ENCODE measurements around the gene MYO1E.

GRCh38 chr15:59313641-59314332, 58.9 kb downstream of the MYO1E start:
- TF ChIP-seq NFYB (CRISPR knock-in tag; conservative IDR thresholded peaks at IDR 0.05; ENCODE audit: low read depth) (no peak), CREB1 (CRISPR knock-in tag; IDR thresholded peaks at IDR 0.05) (no peak), NFATC4 (CRISPR knock-in tag; IDR thresholded peaks at IDR 0.05) (no peak), CBFB (CRISPR knock-in tag; IDR thresholded peaks at IDR 0.05; ENCODE audit: low read depth) (no peak), ATF1 (CRISPR knock-in tag; IDR thresholded peaks at IDR 0.05) (no peak), CREM (CRISPR knock-in tag; IDR thresholded peaks at IDR 0.05) (no peak), FOXP1 (CRISPR knock-in tag; IDR thresholded peaks at IDR 0.05; ENCODE audit: borderline replicate concordance) (no peak), KAT7 (CRISPR knock-in tag; IDR thresholded peaks at IDR 0.05; ENCODE audit: borderline replicate concordance) (no peak), ETV6 (CRISPR knock-in tag; IDR thresholded peaks at IDR 0.05) (no peak), FOXK1 (CRISPR knock-in tag; IDR thresholded peaks at IDR 0.05) (no peak)
- TF ChIP-seq, protein P1, sequence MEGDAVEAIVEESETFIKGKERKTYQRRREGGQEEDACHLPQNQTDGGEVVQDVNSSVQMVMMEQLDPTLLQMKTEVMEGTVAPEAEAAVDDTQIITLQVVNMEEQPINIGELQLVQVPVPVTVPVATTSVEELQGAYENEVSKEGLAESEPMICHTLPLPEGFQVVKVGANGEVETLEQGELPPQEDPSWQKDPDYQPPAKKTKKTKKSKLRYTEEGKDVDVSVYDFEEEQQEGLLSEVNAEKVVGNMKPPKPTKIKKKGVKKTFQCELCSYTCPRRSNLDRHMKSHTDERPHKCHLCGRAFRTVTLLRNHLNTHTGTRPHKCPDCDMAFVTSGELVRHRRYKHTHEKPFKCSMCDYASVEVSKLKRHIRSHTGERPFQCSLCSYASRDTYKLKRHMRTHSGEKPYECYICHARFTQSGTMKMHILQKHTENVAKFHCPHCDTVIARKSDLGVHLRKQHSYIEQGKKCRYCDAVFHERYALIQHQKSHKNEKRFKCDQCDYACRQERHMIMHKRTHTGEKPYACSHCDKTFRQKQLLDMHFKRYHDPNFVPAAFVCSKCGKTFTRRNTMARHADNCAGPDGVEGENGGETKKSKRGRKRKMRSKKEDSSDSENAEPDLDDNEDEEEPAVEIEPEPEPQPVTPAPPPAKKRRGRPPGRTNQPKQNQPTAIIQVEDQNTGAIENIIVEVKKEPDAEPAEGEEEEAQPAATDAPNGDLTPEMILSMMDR (IDR thresholded peaks at IDR 0.05), result no peak
